AG04450 (cell line): Measurements from ENCODE around the gene IL1B. TPM values are rescaled to one million over a fixed set of nuclear protein-coding genes. Genes with fewer than 3 reads are reported as not detected.

Experiments used
- CTCF ChIA-PET: fragments of 300-600, 350-600 bp; formaldehyde crosslinking; extraction: SDS; loops from one replicate; lab custom pipeline; 2022; ENCODE audit warnings: antibody characterized with exemption, inconsistent platforms; lab: Charles Lee
- POLR2A ChIA-PET: fragments of 350-600 bp; formaldehyde crosslinking; extraction: SDS; loops from one replicate; lab custom pipeline; 2021; ENCODE audit warnings: antibody characterized with exemption, inconsistent platforms; lab: Yijun Ruan, JAX
- DNase-seq: peaks from one replicate; pipeline ENCODE4 v3.0.0-alpha.2; 2011; ENCODE audit warnings: low read depth, low spot score
- H3K27ac ChIP-seq: one replicate; pipeline ENCODE4 v1.5.1; 2012; ENCODE audit warnings: low read depth, low read length, control low read depth
- H3K27me3 ChIP-seq: one replicate; pipeline ENCODE4 v1.6.0; 2012; ENCODE audit warnings: low read length; ENCODE audit not compliant: control insufficient read depth, insufficient read depth
- H3K4me3 ChIP-seq: 2 replicates; pipeline ENCODE4 v1.5.1; 2011; ENCODE audit warnings: mild to moderate bottlenecking, low read depth, low read length, control low read depth
- H3K9me3 ChIP-seq: 2 replicates; pipeline ENCODE4 v1.5.1; 2012; ENCODE audit warnings: low read length; ENCODE audit not compliant: control insufficient read depth, insufficient read depth
- polyA plus RNA-seq: library from polyadenylated mRNA; depleted of rRNA; stranded (reverse); fragments of >200 nt; gene quantifications from 2 replicates; pipeline ENCODE4 v1.2.3, GENCODE V29; 2011
- TF ChIP-seq, protein P1 (sequence below): IDR thresholded peaks from 2 replicates; pipeline ENCODE4 v1.5.1; 2011; ENCODE audit warnings: low read depth, low read length, control low read depth, inconsistent platforms

IL1B gene
- polyA plus RNA-seq, 1 experiment = 2.3 TPM

DNA sequence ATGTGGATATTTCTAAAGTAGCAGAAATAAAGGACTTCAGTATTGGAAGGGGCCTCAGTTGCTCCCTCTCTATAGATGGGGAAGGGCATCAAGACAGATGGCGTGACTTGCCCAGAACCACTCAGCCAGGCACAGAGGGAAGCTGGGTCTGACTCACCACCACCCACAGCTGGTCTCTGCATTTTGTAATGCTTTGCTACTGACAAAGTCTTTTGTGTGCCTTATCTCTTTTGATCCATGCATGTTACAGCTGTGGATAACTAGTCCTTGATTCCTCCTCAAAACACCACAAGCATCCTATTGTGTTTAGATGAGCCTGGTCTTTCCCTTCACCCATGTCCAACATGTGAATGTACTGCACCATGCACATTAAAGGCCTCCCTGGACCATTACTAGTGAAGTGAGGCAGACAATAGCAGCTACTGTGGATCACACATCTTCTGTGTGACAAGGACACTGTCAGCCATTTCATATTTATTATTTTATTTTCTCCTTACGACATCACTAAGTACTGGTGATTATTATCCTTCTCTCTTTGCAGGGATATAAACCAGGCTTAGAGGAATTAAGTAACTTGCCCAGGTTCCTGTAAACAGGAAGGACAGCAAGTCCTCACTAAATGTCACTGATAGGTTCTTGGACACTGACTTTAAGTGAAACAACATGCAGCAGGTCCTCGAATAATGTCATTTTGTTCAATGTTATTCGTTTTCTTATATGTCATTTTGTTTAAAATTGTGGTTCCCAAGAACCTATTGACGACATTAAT, 44.8 kb upstream of the IL1B start:
- H3K9me3 ChIP-seq = peaks cover 3% of the 10 kb centered on the region; the same call in 1 of the 2 replicates
- TF ChIP-seq, protein P1, sequence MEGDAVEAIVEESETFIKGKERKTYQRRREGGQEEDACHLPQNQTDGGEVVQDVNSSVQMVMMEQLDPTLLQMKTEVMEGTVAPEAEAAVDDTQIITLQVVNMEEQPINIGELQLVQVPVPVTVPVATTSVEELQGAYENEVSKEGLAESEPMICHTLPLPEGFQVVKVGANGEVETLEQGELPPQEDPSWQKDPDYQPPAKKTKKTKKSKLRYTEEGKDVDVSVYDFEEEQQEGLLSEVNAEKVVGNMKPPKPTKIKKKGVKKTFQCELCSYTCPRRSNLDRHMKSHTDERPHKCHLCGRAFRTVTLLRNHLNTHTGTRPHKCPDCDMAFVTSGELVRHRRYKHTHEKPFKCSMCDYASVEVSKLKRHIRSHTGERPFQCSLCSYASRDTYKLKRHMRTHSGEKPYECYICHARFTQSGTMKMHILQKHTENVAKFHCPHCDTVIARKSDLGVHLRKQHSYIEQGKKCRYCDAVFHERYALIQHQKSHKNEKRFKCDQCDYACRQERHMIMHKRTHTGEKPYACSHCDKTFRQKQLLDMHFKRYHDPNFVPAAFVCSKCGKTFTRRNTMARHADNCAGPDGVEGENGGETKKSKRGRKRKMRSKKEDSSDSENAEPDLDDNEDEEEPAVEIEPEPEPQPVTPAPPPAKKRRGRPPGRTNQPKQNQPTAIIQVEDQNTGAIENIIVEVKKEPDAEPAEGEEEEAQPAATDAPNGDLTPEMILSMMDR = no peak
- peak; percentile 42 for DNase-seq
- POLR2A ChIA-PET = no interaction called here
- no peak overlapping the region for H3K27ac ChIP-seq
- CTCF ChIA-PET = no interaction called here
- no peak overlapping the region for H3K4me3 ChIP-seq
- no peaks in the 10 kb centered on the region for H3K27me3 ChIP-seq

DNA sequence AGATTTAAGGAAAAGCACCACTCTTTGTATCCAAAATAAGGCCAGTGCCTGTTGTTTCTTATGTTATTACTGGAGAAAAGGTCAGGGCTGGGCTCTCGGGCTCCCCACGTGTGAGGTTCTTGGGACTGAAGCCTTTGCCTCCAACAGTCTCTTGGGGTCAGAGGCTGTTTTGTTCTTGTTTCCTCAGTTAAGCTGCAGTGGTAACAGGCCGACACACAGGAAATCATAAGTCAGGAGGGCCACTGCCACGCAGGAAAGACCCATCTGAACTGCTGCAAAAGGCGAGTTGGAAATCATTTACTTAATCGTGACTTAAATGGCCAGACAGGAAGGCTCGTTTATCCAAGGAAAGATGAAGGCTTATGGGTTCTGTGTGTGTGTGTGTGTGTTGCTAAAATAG, 44.1 kb upstream of the IL1B start:
- DNase-seq = no peak
- ChIA-PET POLR2A (interaction anchor here (1.0 kb wide), 1 partner anchor 10 kb away, joined by 3 read pairs; no protein-coding TSS in a partner anchor), CTCF (no interaction called here)
- Histone ChIP-seq H3K27ac (peak overlapping the region; percentile 61), H3K27me3 (no peaks in the 10 kb centered on the region), H3K9me3 (peaks cover 3% of the 10 kb centered on the region; the same call in 1 of the 2 replicates), H3K4me3 (no peak overlapping the region)
- TF ChIP-seq, protein P1 = no peak

DNA sequence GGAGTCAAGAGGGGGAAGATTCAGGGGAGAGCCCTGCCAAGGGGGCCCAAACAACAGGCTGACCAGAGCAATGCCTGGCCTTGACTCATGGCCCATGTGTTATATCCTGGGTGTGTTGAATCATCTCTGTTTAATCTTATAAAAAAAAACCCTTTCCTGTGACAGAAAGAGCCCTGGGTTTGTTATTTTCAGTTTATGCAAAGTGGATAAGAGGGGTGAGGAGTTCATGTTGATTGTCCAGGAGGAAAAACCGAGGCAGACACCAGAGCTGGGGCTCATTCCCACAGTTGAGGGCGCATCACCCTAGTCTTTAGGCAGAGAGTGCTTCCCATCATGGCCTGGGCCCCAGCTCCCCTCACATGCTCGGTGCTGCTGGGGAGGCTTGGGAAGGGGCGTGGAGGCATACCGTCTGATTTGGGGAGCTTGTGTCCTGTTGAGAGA, 43.5 kb upstream of the IL1B start:
- H3K9me3 ChIP-seq = peaks cover 3% of the 10 kb centered on the region; the same call in 1 of the 2 replicates
- TF ChIP-seq, protein P1 = no peak
- H3K4me3 ChIP-seq = no peak overlapping the region
- DNase-seq = peak; percentile 23
- no peaks in the 10 kb centered on the region for H3K27me3 ChIP-seq
- ChIA-PET CTCF (interaction anchor here (1.3 kb wide), 1 partner anchor 61 kb away, joined by 8 read pairs; no protein-coding TSS in a partner anchor), POLR2A (interaction anchor here (1.0 kb wide), 1 partner anchor 9 kb away, joined by 3 read pairs; no protein-coding TSS in a partner anchor)
- H3K27ac ChIP-seq = peak overlapping the region; percentile 57

DNA sequence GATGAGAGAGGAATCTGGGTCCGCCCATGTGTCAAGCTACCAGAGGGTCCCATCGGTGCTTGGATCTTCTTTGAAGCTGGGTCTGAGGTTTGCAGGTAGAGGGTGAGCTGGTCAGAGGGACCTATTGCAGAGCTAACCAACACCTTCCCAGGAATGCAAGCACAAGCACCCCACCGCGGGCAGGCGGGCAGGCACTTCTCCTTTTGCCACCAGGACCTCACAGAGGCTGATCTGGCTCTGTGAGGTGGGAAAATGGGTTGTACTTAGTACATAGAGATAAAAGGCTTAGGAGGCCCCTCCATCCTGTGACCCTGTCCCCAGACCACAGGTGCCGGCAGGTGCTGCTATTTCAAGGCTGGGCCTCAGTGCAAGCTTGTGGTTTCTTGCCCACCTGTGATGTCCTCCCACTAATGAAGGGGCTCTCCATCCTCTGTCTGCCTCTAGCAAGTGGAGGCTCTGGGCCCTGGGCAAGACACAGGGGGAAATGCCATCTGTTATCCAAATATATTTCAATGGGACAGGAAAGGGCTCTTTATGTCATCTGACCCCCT, 43.0 kb upstream of the IL1B start:
- Histone ChIP-seq H3K4me3 (no peak overlapping the region), H3K27ac (peak overlapping the region; percentile 57), H3K9me3 (peaks cover 3% of the 10 kb centered on the region; the same call in 1 of the 2 replicates), H3K27me3 (no peaks in the 10 kb centered on the region)
- no peak for DNase-seq
- POLR2A ChIA-PET = interaction anchor here (1.0 kb wide), 1 partner anchor 9 kb away, joined by 3 read pairs; no protein-coding TSS in a partner anchor
- CTCF ChIA-PET = interaction anchor here (1.3 kb wide), 1 partner anchor 62 kb away, joined by 8 read pairs; no protein-coding TSS in a partner anchor
- TF ChIP-seq, protein P1 = no peak
